Heart right ventricle (tissue), 16 donors: ENCODE results near the gene PIEZO1. TPM values are rescaled to one million over a fixed set of nuclear protein-coding genes. Genes with fewer than 3 reads are reported as not detected.
A peak's percentile ranks its signal among the peaks of the same experiment; 100 is the strongest.

Experiments
- ATAC-seq, 8 donors: fragments of 200-7000 bp; cut with Tn5 transposase; one replicate each; pipeline ENCODE4 v1.9.1; 2020; ENCODE audit warnings: mild to moderate bottlenecking in 8 of 8, moderate library complexity in 8 of 8, moderate number of reproducible peaks in 1 of 8
- DNase-seq, 2 donors: peaks; one replicate each; pipeline ENCODE4 v3.0.0-alpha.2; 2020
- H3K27ac ChIP-seq, 10 donors: fragments of 200-600 bp; sonication (generic) in 2 of 10; one replicate each; pipeline versions ENCODE4 v1.5.0 to v1.8.0; 2020 to 2022; ENCODE audit warnings: mild to moderate bottlenecking in 3 of 10
- H3K27me3 ChIP-seq, 7 donors: fragments of 200-600 bp; one replicate each; pipeline ENCODE4 v1.8.0; 2021 to 2022; ENCODE audit warnings: mild to moderate bottlenecking in 2 of 7
- H3K36me3 ChIP-seq, 9 donors: fragments of 200-600 bp; sonication (generic) in 1 of 9; one replicate each; pipeline versions ENCODE4 v1.5.0 to v1.8.0; 2020 to 2022; ENCODE audit warnings: mild to moderate bottlenecking in 2 of 9
- H3K4me1 ChIP-seq, 9 donors: fragments of 200-600 bp; sonication (generic) in 1 of 9; one replicate each; pipeline versions ENCODE4 v1.5.0 to v1.8.0; 2020 to 2022; ENCODE audit warnings: mild to moderate bottlenecking in 4 of 9
- H3K4me3 ChIP-seq, 10 donors: fragments of 200-600 bp; sonication (generic) in 2 of 10; one replicate each; pipeline versions ENCODE4 v1.5.0 to v1.8.0; 2020 to 2022; ENCODE audit warnings: mild to moderate bottlenecking in 7 of 10, moderate library complexity in 2 of 10
- H3K9me3 ChIP-seq, 11 donors: fragments of 200-600 bp in 10 of 11; sonication (generic) in 2 of 11; one replicate each; pipeline versions ENCODE4 v1.5.0 to v1.8.0; 2013 to 2022; ENCODE audit warnings: mild to moderate bottlenecking in 2 of 11, control low read depth in 1 of 11, moderate library complexity in 1 of 11
- WGBS, 2 donors: extraction: QIAGEN DNeasy Blood & Tissue Kit; methylation state at CpG; one replicate each; pipeline ENCODE4 v1.1.7; 2013; ENCODE audit warnings: inconsistent platforms in 1 of 2; 5-methylcytosine and 5-hydroxymethylcytosine counted together
- intact Hi-C, 10 donors: fragments of 100-400 bp; cut with DNase I; formaldehyde crosslinking; loops; one replicate each; pipeline versions ENCODE4 v1.11.1 to v1.14.2; 2022
- polyA plus RNA-seq, 2 donors: library from polyadenylated mRNA; stranded (reverse); fragments of 200-250 nt; gene quantifications; one replicate each; pipeline ENCODE4 v1.2.3, GENCODE V29; 2013
- total RNA-seq, 10 donors: library from RNA; stranded (reverse); fragmentation: NEBNext Ultra II Directional in 3 of 10; extraction: Animal tissue kit (Norgen Biotek cat#: 25700) in 3 of 10; gene quantifications; one replicate each; pipeline versions ENCODE4 v1.2.1 to v1.2.4, GENCODE V29; 2021 to 2023
- TF ChIP-seq, protein P1 (sequence below), 9 donors: fragments of 200-600 bp; sonication (generic) in 2 of 9; IDR thresholded peaks; one replicate each; pipeline versions ENCODE4 v1.5.0 to v1.8.0; 2021 to 2022; ENCODE audit warnings: antibody characterized with exemption in 9 of 9, mild to moderate bottlenecking in 5 of 9, moderate library complexity in 1 of 9
- donor health status: Arrhythmogenic right ventricular cardiomyopathy.
- donor health status: ischemic (EF 13 %, LVEDD 7.1; RV severe dilation, severe dysfunction).
- donor health status: healthy with polysubstance abuse.
- donor health status: DM: no; HTN: yes; CAD: no.
- donor health status: DM: no; HTN: no; CAD: no.
- donor health status: ischemic (EF 25% LVEDD 6.9; RV normal size, moderate dysfunction).
- donor health status: ischemic (EF 25% LVEDD 5.7; RV mildly dilated, moderate dysfunction).
- donor health status: healthy.
- donor health status: DM: yes; HTN: yes; CAD: no.
- donor health status: Ischemic cardiomyopathy.
- donor health status: ischemic (EF 35%, LVEDD 5.7; RV mildly dilated, moderate dysfunction).
- donor health status: nonischemic (EF 11% LVEDD 7.7; RV severe dilation, severe dysfunction).
- donor health status: DM: yes; HTN: yes; CAD: no.
- donor health status: PGD.
- donor health status: ischemic (EF 29% LVEDD 5.4; RV normal size, mild dysfunction).
- donor health status: nonischemic (EF 23%, LVEDD 6.1; RV moderate dilation, normal function).

The PIEZO1 gene
- total and polyA plus RNA-seq, 12 donors: 12.3 to 78.2 (median 18.0) TPM

DNA sequence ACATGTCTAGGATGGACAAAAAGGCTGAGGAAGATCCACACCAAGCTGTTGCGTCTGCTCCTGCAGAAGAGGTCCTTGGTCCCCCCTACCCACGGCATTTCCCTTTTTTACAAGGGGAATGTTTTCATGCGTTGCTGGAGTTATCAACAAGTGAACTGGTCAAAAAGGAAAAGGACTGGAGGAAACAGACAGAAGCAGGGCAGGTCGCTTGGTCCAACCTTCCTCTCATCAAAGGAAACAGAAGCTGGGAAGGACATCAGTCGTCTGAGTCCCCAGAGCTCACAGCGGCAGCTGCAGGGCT lies 26.1 kb downstream of the PIEZO1 start:
- H3K4me1 ChIP-seq: peaks cover 2 to 64% (median 14%) of the 10 kb centered on the region in 9 donors
- H3K4me3 ChIP-seq: no peak overlapping the region

DNA sequence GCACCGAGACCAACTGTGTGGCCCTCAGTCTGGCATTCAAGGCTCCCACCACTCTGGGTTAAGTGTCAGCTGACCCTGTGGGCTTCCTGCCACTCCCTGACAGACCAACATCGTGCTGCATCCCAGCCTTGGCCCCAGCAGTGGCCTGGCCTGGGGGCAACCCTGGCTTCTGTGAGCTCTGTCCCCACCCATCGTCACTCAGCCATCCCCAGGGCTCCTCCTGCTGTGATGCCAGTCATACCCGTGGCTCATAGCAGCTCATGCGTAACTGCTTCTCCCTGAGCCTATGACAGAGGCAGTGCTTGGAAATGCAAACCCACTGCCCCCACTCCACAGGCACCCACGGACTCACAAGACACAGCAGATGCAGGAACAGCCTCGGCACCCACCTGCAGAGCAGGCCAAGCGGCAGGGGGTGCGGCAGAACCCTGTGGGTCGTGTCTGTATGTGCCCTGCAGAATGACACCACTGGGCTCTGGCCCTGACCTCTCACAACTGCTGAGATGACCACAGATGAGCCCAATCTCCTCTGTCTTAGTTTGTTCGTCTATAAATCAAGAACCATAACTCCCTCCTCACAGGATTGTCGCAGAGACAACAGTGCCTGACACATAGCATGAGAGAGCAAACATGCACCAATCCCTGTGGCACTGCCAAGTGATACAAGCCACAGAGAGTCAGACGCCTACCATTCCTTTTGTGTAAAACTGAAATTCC lies 26.6 kb downstream of the PIEZO1 start:
- no peak for DNase-seq
- H3K27ac ChIP-seq: no peak overlapping the region
- intact Hi-C loops: no loop called here
- no peak overlapping the region for H3K4me3 ChIP-seq
- H3K27me3 ChIP-seq: no peaks in the 10 kb centered on the region
- H3K9me3 ChIP-seq: peaks cover 0 to 11% (median 0%) of the 10 kb centered on the region in 11 donors
- WGBS, 2 donors: 88 to 89% methylated on average over 13 of the region's 13 CpGs
- ATAC-seq: no peak
- H3K4me1 ChIP-seq: peaks cover 2 to 60% (median 12%) of the 10 kb centered on the region in 9 donors
- H3K36me3 ChIP-seq: peaks cover 0 to 8% (median 0%) of the 10 kb centered on the region in 9 donors
- TF ChIP-seq, protein P1, sequence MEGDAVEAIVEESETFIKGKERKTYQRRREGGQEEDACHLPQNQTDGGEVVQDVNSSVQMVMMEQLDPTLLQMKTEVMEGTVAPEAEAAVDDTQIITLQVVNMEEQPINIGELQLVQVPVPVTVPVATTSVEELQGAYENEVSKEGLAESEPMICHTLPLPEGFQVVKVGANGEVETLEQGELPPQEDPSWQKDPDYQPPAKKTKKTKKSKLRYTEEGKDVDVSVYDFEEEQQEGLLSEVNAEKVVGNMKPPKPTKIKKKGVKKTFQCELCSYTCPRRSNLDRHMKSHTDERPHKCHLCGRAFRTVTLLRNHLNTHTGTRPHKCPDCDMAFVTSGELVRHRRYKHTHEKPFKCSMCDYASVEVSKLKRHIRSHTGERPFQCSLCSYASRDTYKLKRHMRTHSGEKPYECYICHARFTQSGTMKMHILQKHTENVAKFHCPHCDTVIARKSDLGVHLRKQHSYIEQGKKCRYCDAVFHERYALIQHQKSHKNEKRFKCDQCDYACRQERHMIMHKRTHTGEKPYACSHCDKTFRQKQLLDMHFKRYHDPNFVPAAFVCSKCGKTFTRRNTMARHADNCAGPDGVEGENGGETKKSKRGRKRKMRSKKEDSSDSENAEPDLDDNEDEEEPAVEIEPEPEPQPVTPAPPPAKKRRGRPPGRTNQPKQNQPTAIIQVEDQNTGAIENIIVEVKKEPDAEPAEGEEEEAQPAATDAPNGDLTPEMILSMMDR (IDR thresholded peaks at IDR 0.05): no peak

More for the DNA sequence above, 26.1 kb downstream of the PIEZO1 start:
- WGBS, 2 donors: 72 to 73% methylated on average over 6 of the region's 6 CpGs
- ATAC-seq (no peak), DNase-seq (no peak)
- H3K27ac ChIP-seq: no peak overlapping the region
- peaks cover 0 to 13% (median 0%) of the 10 kb centered on the region in 9 donors for H3K36me3 ChIP-seq
- H3K27me3 ChIP-seq: no peaks in the 10 kb centered on the region
- H3K9me3 ChIP-seq: peaks cover 0 to 11% (median 0%) of the 10 kb centered on the region in 11 donors
- TF ChIP-seq, protein P1 (IDR thresholded peaks at IDR 0.05): no peak
- intact Hi-C loops: no loop called here

DNA sequence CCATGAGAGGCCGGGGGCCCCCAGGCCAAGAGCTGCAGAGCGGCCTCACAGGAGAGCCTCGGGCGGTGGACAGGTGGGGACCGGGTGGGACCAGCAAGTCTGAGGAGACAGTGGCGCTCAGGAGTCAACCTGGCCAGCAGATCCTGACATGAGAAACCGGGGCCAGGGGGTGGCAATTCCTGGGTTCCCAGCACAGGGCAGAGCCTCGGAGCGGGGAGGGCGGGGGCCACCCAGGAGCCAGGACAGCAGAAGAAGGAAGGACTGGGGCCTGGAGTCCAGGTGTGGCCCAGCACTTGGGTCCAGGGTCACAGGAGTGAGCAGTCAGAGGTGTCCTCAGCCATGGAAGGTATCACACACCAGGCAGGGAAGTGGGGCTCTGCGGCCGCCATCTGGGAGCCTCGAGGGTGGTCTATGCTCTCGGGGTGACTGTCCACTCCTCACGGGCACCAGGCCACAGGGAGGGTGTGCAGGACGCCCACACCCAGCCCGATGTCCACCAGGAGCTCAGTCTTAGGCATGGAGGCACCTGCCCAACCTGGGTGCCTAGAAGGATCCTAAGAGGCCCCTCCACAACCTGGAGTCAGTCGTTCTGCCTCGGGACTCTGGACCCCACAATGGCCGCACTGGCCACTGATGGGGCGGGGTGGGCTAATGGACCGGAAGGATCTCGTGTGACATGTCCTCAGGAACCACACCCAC lies 29.1 kb downstream of the PIEZO1 start:
- Histone ChIP-seq H3K27ac (no peak overlapping the region), H3K27me3 (no peaks in the 10 kb centered on the region), H3K36me3 (peaks cover 0 to 8% (median 0%) of the 10 kb centered on the region in 9 donors), H3K9me3 (peaks cover 0 to 11% (median 0%) of the 10 kb centered on the region in 11 donors), H3K4me3 (no peak overlapping the region), H3K4me1 (peaks cover 0 to 37% (median 9%) of the 10 kb centered on the region in 9 donors)
- intact Hi-C loops: no loop called here
- ATAC-seq (no peak), DNase-seq (no peak)
- WGBS, 2 donors: 84 to 88% methylated on average over 23 of the region's 23 CpGs
- TF ChIP-seq, protein P1 (IDR thresholded peaks at IDR 0.05): no peak

DNA sequence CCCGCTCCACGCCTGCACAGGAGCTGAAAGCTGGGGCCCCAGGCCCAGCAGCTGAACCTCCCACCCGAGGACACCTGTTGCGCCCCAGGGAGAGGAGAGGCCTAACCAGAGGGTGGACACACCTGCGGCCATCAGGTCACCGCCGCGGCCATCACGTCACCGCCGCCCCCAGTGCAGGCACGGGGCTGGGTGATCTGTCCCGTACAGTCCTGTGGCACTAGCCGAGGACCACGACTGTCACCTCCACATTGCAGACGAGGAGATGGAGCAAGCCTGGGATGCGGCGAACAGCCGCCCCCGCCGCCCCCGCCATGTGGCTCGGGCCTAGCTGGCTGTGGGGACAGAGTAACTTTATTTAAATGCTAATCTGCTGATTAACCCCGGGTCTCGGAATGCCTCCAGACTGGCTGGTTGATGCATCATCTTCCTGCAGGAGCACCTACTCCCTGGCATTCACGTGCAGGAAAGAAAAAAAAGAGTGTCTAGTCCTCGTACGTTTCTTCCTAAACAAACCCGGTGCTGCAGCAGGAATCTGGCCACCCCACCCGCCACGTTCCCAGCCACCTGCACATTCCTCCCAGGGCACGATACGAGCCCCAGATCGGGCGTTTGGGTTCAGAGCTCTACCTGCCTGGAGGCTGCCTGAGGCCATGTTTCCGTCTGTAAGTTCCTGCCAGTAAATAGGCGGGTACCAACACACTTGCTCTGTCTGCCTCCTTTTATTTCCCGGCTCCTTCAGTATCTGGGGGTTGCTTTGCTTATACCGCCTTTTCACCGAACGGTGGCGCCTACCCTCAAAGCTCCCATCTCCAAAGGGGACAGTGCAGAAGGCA lies 29.9 kb downstream of the PIEZO1 start:
- Histone ChIP-seq H3K27ac (no peak overlapping the region), H3K9me3 (peaks cover 0 to 11% (median 0%) of the 10 kb centered on the region in 11 donors), H3K4me3 (no peak overlapping the region), H3K27me3 (no peaks in the 10 kb centered on the region), H3K4me1 (peaks cover 0 to 31% (median 9%) of the 10 kb centered on the region in 9 donors), H3K36me3 (peaks cover 0 to 8% (median 0%) of the 10 kb centered on the region in 9 donors)
- DNase-seq: no peak
- WGBS, 2 donors: 75 to 85% methylated on average over 42 of the region's 42 CpGs
- TF ChIP-seq, protein P1 (IDR thresholded peaks at IDR 0.05): peak in 5 of 9 donors; percentile 8 to 38 (median 19)
- ATAC-seq: peak in 3 of 8 donors; percentile 14 to 46 (median 16)
- intact Hi-C loops: no loop called here
